ENCODE data around the gene LRFN2.

DNA sequence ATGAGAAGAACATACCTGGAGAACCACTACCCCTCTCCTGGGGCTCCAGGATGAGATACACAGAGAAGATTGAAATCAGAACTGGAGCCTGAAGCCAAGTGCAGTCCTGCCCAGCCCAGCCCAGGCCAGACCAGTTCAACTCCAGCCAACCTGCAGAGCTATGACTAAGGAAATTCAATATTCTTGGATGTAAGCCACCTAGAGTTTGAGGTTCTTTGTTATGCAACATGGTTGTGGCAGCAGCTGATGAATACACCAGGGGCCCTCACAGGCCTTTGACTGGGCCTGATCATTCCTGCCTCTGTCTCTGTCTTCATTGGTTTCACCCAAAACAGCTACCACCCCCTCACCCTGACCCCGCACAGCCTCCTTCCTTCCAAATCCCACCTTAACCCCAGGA, 167.8 kb downstream of the LRFN2 start:
- TF ChIP-seq, protein P1, sequence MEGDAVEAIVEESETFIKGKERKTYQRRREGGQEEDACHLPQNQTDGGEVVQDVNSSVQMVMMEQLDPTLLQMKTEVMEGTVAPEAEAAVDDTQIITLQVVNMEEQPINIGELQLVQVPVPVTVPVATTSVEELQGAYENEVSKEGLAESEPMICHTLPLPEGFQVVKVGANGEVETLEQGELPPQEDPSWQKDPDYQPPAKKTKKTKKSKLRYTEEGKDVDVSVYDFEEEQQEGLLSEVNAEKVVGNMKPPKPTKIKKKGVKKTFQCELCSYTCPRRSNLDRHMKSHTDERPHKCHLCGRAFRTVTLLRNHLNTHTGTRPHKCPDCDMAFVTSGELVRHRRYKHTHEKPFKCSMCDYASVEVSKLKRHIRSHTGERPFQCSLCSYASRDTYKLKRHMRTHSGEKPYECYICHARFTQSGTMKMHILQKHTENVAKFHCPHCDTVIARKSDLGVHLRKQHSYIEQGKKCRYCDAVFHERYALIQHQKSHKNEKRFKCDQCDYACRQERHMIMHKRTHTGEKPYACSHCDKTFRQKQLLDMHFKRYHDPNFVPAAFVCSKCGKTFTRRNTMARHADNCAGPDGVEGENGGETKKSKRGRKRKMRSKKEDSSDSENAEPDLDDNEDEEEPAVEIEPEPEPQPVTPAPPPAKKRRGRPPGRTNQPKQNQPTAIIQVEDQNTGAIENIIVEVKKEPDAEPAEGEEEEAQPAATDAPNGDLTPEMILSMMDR (conservative IDR thresholded peaks at IDR 0.05 in 1 of 2, IDR thresholded peaks at IDR 0.05 in 1 of 2; ENCODE audit: extremely low read depth in 1 of 2, insufficient read depth in 1 of 2, low read depth in 1 of 2, low read length in 2 of 2), result peak in 1 of 2 donors; percentile 28
- no peak for TF ChIP-seq EZH2 (IDR thresholded peaks at IDR 0.05; ENCODE audit: borderline replicate concordance, low read length)

All from mammary epithelial cell (primary cell).